GM12875 (cell line): ENCODE measurements around the gene TAS2R19.

ENCODE experiments used
- H3K4me3 ChIP-seq: one replicate; pipeline ENCODE4 v1.5.1; 2011; ENCODE audit warnings: low read depth, low read length, control low read depth
- CTCF ChIP-seq: IDR thresholded peaks from 2 replicates; pipeline ENCODE4 v1.5.1; 2011; ENCODE audit warnings: low read depth, mild to moderate bottlenecking, control low read depth, inconsistent platforms, low read length, moderate library complexity, borderline replicate concordance; ENCODE audit not compliant: insufficient read depth

Gene TAS2R19

GRCh38 chr12:10989107-10989506 is 33.3 kb downstream of the TAS2R19 start:
- TF ChIP-seq CTCF, result no peak
- no peak overlapping the region for H3K4me3 ChIP-seq

DNA sequence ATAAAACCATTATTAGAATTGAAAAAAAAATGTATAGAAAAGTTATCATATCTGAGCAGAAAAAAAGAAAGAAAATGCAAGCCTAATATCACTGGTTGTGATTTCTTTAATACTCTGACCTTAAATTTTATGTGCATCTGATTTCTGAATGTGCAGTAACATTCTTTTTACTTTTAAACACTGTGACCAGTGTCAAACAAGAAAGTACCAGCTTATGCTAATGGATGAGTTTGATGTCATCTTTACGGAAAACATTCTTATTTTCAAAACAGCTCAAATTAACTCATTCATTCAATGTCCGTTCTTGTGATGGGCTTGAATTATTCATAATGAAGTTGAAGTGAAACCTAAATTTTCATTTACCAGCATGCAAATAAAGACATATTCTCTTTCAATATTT is 35.6 kb downstream of the TAS2R19 start, which contains the start of gene TAS2R50:
TSS of gene TAS2R50 (minus strand) at position 101 of the 400 bp plus-strand sequence. CDS start at position 49, 52 bp downstream.
- no peak within 1 kb of the TSS for H3K4me3 ChIP-seq
- TF ChIP-seq CTCF, result no peak

- no peak overlapping the region for H3K4me3 ChIP-seq
- no peak for TF ChIP-seq CTCF
Observed at GRCh38 chr12:10982244-10982643, 40.2 kb downstream of the TAS2R19 start.

GRCh38 chr12:10974965-10975364 is 47.5 kb downstream of the TAS2R19 start:
- TF ChIP-seq CTCF, result no peak
- H3K4me3 ChIP-seq, result no peak overlapping the region
